Measurements from ENCODE around the gene MUCL3. TPM values are rescaled to one million over a fixed set of nuclear protein-coding genes. Genes with fewer than 3 reads are reported as not detected.
A peak's percentile ranks its signal among the peaks of the same experiment; 100 is the strongest.

Gene MUCL3
- total and polyA plus RNA-seq, 2 donors = 0.02 to 0.05 TPM

DNA sequence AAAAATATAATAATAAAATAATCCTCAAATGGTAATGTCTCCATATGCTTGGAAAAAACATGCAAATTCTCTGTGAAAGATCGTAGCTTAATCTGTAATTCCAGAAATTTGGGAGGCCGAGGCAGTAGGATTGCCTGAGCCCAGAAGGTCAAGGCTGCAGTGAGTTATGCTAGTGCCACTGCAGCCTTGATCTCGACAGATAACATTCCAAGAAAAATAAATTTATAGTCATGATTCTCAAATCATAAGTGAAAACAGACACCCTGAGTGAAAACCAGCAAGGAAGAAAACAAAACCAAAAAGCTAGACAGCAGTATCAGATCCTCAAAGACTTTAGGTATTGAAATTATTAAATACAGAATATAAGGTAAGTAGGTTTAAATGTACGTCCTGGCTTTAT, 38.9 kb downstream of the MUCL3 start:
- Histone ChIP-seq H3K36me3 (ENCODE audit: control insufficient read depth in 2 of 2, insufficient read depth in 2 of 2, low read length in 1 of 2) (no peaks in the 10 kb centered on the region), H3K9me3 (ENCODE audit: control insufficient read depth in 2 of 2, insufficient read depth in 1 of 2, low read length in 1 of 2) (no peaks in the 10 kb centered on the region), H3K27me3 (ENCODE audit: control insufficient read depth in 2 of 2, insufficient read depth in 1 of 2, low read length in 1 of 2) (peaks cover 0 to 38% of the 10 kb centered on the region in 2 donors), H3K4me1 (ENCODE audit: control insufficient read depth in 2 of 2, insufficient read depth in 2 of 2, low read length in 2 of 2) (no peaks in the 10 kb centered on the region), H3K4me3 (ENCODE audit: low read length in 2 of 2) (no peak overlapping the region), H3K27ac (ENCODE audit: low read depth in 1 of 2, low read length in 1 of 2) (no peak overlapping the region)
- 92% methylated on average over 4 of the region's 4 CpGs for WGBS
- DNase-seq (ENCODE audit: low read depth in 6 of 9, low spot score in 9 of 9) = no peak

DNA sequence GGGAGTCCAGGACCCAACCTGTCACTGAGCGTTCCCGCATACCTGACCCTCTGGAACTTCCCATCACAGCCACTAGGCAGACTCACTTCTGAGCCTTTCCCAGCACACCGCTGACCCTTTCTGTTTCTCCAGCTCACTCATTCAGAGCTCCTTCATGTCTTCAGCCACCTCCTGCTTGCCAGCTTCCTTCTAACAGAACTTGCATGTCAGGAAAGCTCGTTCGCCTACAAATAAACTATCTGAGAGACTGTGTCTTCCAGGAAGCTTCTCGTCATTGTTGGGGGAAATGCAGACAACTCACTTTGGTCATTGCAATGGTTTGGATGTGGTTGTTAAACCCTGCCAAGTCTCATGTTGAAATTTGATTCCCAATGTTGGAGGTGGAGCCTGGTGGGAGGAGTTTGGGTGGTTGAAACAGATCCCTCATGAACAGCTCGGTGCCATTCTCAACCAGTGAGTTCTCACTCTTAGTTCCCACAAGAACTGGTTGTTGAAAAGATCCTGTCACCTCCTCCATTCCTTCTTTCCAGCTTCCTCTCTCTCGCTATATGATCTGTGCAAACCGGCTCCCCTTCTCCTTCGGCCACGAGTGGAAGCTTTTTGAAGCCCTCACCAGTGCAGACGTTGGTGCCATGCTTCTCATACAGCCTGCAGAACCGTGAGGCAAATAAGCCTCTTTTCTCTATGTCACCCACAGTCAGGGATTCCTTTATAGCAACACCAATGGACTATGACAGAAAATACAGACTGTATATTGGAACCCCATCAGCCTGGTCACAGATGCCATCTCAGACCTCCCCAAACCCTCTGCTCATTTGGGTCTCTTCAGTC, 41.4 kb downstream of the MUCL3 start:
- H3K36me3 ChIP-seq (ENCODE audit: control insufficient read depth in 2 of 2, insufficient read depth in 2 of 2, low read length in 1 of 2) = no peaks in the 10 kb centered on the region
- H3K4me1 ChIP-seq (ENCODE audit: control insufficient read depth in 2 of 2, insufficient read depth in 2 of 2, low read length in 2 of 2) = no peaks in the 10 kb centered on the region
- no peak for DNase-seq (ENCODE audit: low read depth in 6 of 9, low spot score in 9 of 9)
- H3K27ac ChIP-seq (ENCODE audit: low read depth in 1 of 2, low read length in 1 of 2) = no peak overlapping the region
- H3K27me3 ChIP-seq (ENCODE audit: control insufficient read depth in 2 of 2, insufficient read depth in 1 of 2, low read length in 1 of 2) = peaks cover 0 to 34% of the 10 kb centered on the region in 2 donors
- WGBS = 36% methylated on average over 13 of the region's 13 CpGs
- H3K9me3 ChIP-seq (ENCODE audit: control insufficient read depth in 2 of 2, insufficient read depth in 1 of 2, low read length in 1 of 2) = no peaks in the 10 kb centered on the region
- no peak overlapping the region for H3K4me3 ChIP-seq (ENCODE audit: low read length in 2 of 2)

DNA sequence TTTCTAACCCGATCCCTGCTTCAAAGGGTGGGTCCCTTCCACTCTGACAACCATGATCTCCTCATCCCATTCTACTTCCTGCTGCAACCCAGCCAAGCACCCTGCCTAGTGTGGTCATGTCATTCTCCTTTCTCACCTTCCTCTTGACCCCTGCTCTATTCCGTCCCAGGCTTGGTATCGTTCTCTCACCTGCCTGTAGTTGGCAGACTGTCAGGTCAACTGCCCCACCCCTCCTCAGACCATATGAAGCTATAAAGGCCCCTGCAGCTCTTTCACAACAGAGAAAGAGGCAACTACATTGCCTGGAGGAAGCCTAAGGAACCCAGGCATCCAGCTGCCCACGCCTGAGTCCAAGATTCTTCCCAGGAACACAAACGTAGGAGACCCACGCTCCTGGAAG, 42.7 kb downstream of the MUCL3 start, which contains the start of gene MUC21:
TSS of gene MUC21 (plus strand) at position 280 of the 400 bp plus-strand sequence. CDS start 241 bp downstream, outside the sequence.
- Histone ChIP-seq H3K27ac (ENCODE audit: low read depth in 1 of 2, low read length in 1 of 2) (no peak within 1 kb of the TSS), H3K36me3 (ENCODE audit: control insufficient read depth in 2 of 2, insufficient read depth in 2 of 2, low read length in 1 of 2) (no peaks in the 10 kb centered on the region), H3K27me3 (ENCODE audit: control insufficient read depth in 2 of 2, insufficient read depth in 1 of 2, low read length in 1 of 2) (peaks cover 0 to 25% of the 10 kb centered on the region in 2 donors), H3K4me1 (ENCODE audit: control insufficient read depth in 2 of 2, insufficient read depth in 2 of 2, low read length in 2 of 2) (no peaks in the 10 kb centered on the region), H3K9me3 (ENCODE audit: control insufficient read depth in 2 of 2, insufficient read depth in 1 of 2, low read length in 1 of 2) (no peaks in the 10 kb centered on the region), H3K4me3 (ENCODE audit: low read length in 2 of 2) (no peak within 1 kb of the TSS)
- WGBS = 91% methylated on average over 6 of the region's 6 CpGs
- DNase-seq (ENCODE audit: low read depth in 6 of 9, low spot score in 9 of 9) = no peak

DNA sequence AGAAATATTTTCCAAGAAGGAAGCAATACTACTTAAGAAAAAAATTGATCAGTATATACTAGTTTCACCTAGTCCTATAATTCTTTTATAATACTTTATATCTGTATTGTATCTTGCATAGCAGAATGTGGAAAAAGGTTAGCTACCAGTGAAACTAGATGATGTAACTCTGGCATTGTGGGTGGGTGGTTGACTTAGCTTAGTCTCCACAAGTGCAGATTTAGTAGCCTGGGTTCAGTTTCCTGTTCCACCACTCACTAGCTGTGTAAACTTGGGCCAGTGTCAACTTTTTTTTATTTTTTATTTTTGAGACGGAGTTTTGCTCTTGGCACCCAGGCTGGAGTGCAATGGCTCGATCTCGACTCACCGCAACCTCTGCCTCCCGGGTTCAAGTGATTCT, 44.7 kb downstream of the MUCL3 start:
- no peak overlapping the region for H3K4me3 ChIP-seq (ENCODE audit: low read length in 2 of 2)
- no peaks in the 10 kb centered on the region for H3K9me3 ChIP-seq (ENCODE audit: control insufficient read depth in 2 of 2, insufficient read depth in 1 of 2, low read length in 1 of 2)
- no peak overlapping the region for H3K27ac ChIP-seq (ENCODE audit: low read depth in 1 of 2, low read length in 1 of 2)
- peaks cover under 1 to 8% of the 10 kb centered on the region in 2 donors for H3K4me1 ChIP-seq (ENCODE audit: control insufficient read depth in 2 of 2, insufficient read depth in 2 of 2, low read length in 2 of 2)
- WGBS = 94% methylated on average over 5 of the region's 5 CpGs
- H3K36me3 ChIP-seq (ENCODE audit: control insufficient read depth in 2 of 2, insufficient read depth in 2 of 2, low read length in 1 of 2) = no peaks in the 10 kb centered on the region
- no peak for DNase-seq (ENCODE audit: low read depth in 6 of 9, low spot score in 9 of 9)
- H3K27me3 ChIP-seq (ENCODE audit: control insufficient read depth in 2 of 2, insufficient read depth in 1 of 2, low read length in 1 of 2) = peaks cover 0 to 17% of the 10 kb centered on the region in 2 donors

DNA sequence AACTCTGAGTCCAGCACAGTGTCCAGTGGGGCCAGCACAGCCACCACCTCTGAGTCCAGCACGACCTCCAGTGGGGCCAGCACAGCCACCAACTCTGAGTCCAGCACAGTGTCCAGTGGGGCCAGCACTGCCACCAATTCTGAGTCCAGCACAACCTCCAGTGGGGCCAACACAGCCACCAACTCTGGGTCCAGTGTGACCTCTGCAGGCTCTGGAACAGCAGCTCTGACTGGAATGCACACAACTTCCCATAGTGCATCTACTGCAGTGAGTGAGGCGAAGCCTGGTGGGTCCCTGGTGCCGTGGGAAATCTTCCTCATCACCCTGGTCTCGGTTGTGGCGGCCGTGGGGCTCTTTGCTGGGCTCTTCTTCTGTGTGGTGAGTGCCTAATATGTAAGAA, 46.5 kb downstream of the MUCL3 start:
- Histone ChIP-seq H3K27ac (ENCODE audit: low read depth in 1 of 2, low read length in 1 of 2) (no peak overlapping the region), H3K36me3 (ENCODE audit: control insufficient read depth in 2 of 2, insufficient read depth in 2 of 2, low read length in 1 of 2) (no peaks in the 10 kb centered on the region), H3K27me3 (ENCODE audit: control insufficient read depth in 2 of 2, insufficient read depth in 1 of 2, low read length in 1 of 2) (peaks cover 0 to 11% of the 10 kb centered on the region in 2 donors), H3K4me1 (ENCODE audit: control insufficient read depth in 2 of 2, insufficient read depth in 2 of 2, low read length in 2 of 2) (peaks cover 2 to 14% of the 10 kb centered on the region in 2 donors), H3K9me3 (ENCODE audit: control insufficient read depth in 2 of 2, insufficient read depth in 1 of 2, low read length in 1 of 2) (no peaks in the 10 kb centered on the region), H3K4me3 (ENCODE audit: low read length in 2 of 2) (no peak overlapping the region)
- no peak for DNase-seq (ENCODE audit: low read depth in 6 of 9, low spot score in 9 of 9)
- 96% methylated on average over 6 of the region's 6 CpGs for WGBS

DNA sequence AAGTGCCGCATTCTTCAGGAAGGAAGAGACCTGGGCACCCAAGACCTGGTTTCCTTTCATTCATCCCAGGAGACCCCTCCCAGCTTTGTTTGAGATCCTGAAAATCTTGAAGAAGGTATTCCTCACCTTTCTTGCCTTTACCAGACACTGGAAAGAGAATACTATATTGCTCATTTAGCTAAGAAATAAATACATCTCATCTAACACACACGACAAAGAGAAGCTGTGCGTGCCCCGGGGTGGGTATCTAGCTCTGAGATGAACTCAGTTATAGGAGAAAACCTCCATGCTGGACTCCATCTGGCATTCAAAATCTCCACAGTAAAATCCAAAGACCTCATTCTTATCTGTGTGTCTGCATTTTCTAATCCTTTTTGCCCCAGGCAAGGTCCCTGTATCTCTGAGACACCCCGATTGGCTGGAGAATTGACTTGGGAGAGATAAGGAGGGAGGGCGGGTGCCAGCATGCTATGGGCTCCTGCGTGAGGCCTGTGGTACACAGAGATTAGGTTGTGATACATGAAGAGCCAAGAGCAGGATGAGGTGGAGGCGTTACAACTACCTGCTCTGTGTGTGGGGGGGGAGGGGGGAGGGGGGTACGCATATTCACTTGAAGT, 47.5 kb downstream of the MUCL3 start:
- no peak overlapping the region for H3K27ac ChIP-seq (ENCODE audit: low read depth in 1 of 2, low read length in 1 of 2)
- no peaks in the 10 kb centered on the region for H3K36me3 ChIP-seq (ENCODE audit: control insufficient read depth in 2 of 2, insufficient read depth in 2 of 2, low read length in 1 of 2)
- WGBS = 98% methylated on average over 9 of the region's 9 CpGs
- peaks cover 2 to 14% of the 10 kb centered on the region in 2 donors for H3K4me1 ChIP-seq (ENCODE audit: control insufficient read depth in 2 of 2, insufficient read depth in 2 of 2, low read length in 2 of 2)
- no peak for DNase-seq (ENCODE audit: low read depth in 6 of 9, low spot score in 9 of 9)
- H3K4me3 ChIP-seq (ENCODE audit: low read length in 2 of 2) = no peak overlapping the region
- H3K27me3 ChIP-seq (ENCODE audit: control insufficient read depth in 2 of 2, insufficient read depth in 1 of 2, low read length in 1 of 2) = peaks cover 0 to 4% of the 10 kb centered on the region in 2 donors
- H3K9me3 ChIP-seq (ENCODE audit: control insufficient read depth in 2 of 2, insufficient read depth in 1 of 2, low read length in 1 of 2) = no peaks in the 10 kb centered on the region

DNA sequence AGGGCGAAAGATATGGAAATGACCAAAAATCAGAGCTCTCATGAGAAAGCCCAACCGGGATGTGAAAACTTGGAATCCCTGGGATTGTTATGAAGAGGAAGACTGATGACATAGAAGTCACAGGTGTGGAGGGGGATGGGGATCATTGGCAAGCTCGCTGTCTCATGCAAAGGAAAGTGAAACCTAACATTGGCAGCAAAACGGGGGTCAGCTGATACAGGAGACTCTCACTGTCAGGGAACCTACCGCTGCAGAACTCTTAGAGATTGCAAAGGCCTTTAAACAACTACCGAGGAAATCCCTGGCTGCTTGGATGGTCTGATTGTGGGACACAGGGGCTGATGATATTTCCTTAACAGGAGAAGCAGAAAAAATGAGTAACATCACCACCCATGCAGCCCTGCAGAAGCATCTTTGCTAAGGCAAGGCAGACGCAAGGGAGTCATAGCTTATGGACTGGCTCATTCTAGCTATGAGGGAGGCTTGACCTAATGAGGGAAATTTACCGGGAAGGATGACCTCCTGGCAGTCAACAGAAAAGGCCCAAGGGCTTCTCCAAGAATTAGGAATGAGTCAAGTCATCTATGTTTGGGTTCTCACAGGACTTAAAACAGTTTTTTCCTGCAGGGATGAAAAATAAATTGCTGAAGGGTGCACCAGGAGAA, 49.8 kb downstream of the MUCL3 start:
- Histone ChIP-seq H3K9me3 (ENCODE audit: control insufficient read depth in 2 of 2, insufficient read depth in 1 of 2, low read length in 1 of 2) (no peaks in the 10 kb centered on the region), H3K4me1 (ENCODE audit: control insufficient read depth in 2 of 2, insufficient read depth in 2 of 2, low read length in 2 of 2) (peaks cover 2 to 14% of the 10 kb centered on the region in 2 donors), H3K4me3 (ENCODE audit: low read length in 2 of 2) (no peak overlapping the region), H3K36me3 (ENCODE audit: control insufficient read depth in 2 of 2, insufficient read depth in 2 of 2, low read length in 1 of 2) (no peaks in the 10 kb centered on the region), H3K27me3 (ENCODE audit: control insufficient read depth in 2 of 2, insufficient read depth in 1 of 2, low read length in 1 of 2) (no peaks in the 10 kb centered on the region), H3K27ac (ENCODE audit: low read depth in 1 of 2, low read length in 1 of 2) (no peak overlapping the region)
- peak in 8 of 9 donors; percentile 12 to 67 (median 32) for DNase-seq (ENCODE audit: low read depth in 6 of 9, low spot score in 9 of 9)
- WGBS = 50% methylated on average over 8 of the region's 8 CpGs

DNA sequence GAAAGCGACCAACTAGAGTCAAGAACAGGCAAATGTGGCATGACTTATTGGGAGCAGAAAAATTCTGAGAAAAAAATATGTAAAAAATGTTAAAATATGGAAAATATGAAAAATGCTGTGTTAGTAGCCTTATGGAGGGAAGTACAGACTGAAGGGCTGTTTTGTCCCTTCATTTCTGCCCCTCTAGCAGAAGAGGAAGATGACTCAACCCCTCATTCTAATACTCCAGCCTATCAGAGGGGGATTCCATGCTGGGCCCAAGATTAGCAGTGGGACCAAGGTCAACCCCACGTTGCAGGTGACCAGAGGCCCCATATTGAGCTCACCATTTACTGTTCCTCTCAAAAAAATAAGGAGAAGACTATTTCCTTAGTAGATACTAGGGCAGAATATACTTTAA, 51.1 kb downstream of the MUCL3 start:
- no peak for DNase-seq (ENCODE audit: low read depth in 6 of 9, low spot score in 9 of 9)
- 96% methylated on average over 2 of the region's 2 CpGs for WGBS
- Histone ChIP-seq H3K4me3 (ENCODE audit: low read length in 2 of 2) (no peak overlapping the region), H3K36me3 (ENCODE audit: control insufficient read depth in 2 of 2, insufficient read depth in 2 of 2, low read length in 1 of 2) (no peaks in the 10 kb centered on the region), H3K27ac (ENCODE audit: low read depth in 1 of 2, low read length in 1 of 2) (no peak overlapping the region), H3K9me3 (ENCODE audit: control insufficient read depth in 2 of 2, insufficient read depth in 1 of 2, low read length in 1 of 2) (no peaks in the 10 kb centered on the region), H3K4me1 (ENCODE audit: control insufficient read depth in 2 of 2, insufficient read depth in 2 of 2, low read length in 2 of 2) (peaks cover 3 to 14% of the 10 kb centered on the region in 2 donors), H3K27me3 (ENCODE audit: control insufficient read depth in 2 of 2, insufficient read depth in 1 of 2, low read length in 1 of 2) (no peaks in the 10 kb centered on the region)

DNA sequence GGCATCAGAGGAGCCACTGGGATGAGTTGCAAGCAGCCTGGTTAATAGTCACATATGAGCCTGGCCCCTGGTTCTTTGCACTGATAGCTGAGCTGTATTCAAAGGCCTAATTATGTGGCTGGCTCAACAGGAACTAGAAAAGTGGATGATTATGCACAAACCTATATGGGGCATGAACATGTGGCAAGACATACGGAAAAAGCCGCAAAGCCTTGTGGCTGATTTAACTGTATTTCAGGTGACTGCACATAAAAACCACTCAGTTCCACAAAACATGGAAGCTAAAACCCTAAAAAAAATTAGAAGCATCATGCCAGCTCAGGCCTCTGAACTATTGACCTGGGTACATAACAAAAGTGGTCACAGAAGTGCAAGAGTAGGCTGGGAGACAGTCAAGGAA, 56.5 kb downstream of the MUCL3 start:
- H3K4me1 ChIP-seq (ENCODE audit: control insufficient read depth in 2 of 2, insufficient read depth in 2 of 2, low read length in 2 of 2) = peaks cover 0 to 2% of the 10 kb centered on the region in 2 donors
- H3K9me3 ChIP-seq (ENCODE audit: control insufficient read depth in 2 of 2, insufficient read depth in 1 of 2, low read length in 1 of 2) = no peaks in the 10 kb centered on the region
- no peaks in the 10 kb centered on the region for H3K36me3 ChIP-seq (ENCODE audit: control insufficient read depth in 2 of 2, insufficient read depth in 2 of 2, low read length in 1 of 2)
- H3K4me3 ChIP-seq (ENCODE audit: low read length in 2 of 2) = no peak overlapping the region
- DNase-seq (ENCODE audit: low read depth in 6 of 9, low spot score in 9 of 9) = no peak
- H3K27me3 ChIP-seq (ENCODE audit: control insufficient read depth in 2 of 2, insufficient read depth in 1 of 2, low read length in 1 of 2) = no peaks in the 10 kb centered on the region
- H3K27ac ChIP-seq (ENCODE audit: low read depth in 1 of 2, low read length in 1 of 2) = no peak overlapping the region
- 85% methylated on average over 2 of the region's 2 CpGs for WGBS
